Psoas muscle (tissue), 8 donors: ENCODE data around the gene ILF2. TPM values are rescaled to one million over a fixed set of nuclear protein-coding genes. Genes with fewer than 3 reads are reported as not detected.
A peak's percentile ranks its signal among the peaks of the same experiment; 100 is the strongest.

Experiments used
- ATAC-seq, 4 donors: fragments of 200-7000 bp; cut with Tn5 transposase; one replicate each; pipeline ENCODE4 v1.9.1; 2020; ENCODE audit warnings: moderate library complexity in 3 of 4, mild to moderate bottlenecking in 2 of 4
- DNase-seq, 2 donors: peaks; one replicate each; pipeline ENCODE4 v3.0.0-alpha.2; 2020
- H3K27ac ChIP-seq: fragments of 200-600 bp; one replicate; pipeline ENCODE4 v1.8.0; 2022
- H3K27me3 ChIP-seq, 3 donors: fragments of 200-600 bp in 1 of 3; one replicate each; pipeline versions ENCODE4 v1.6.1 to v1.8.0; 2013 to 2022; ENCODE audit warnings: low read length in 2 of 3, mild to moderate bottlenecking in 2 of 3, moderate library complexity in 1 of 3; ENCODE audit not compliant: insufficient read depth in 3 of 3
- H3K36me3 ChIP-seq, 2 donors: fragments of 200-600 bp in 1 of 2; one replicate each; pipeline versions ENCODE4 v1.6.1 to v1.8.0; 2013 to 2022; ENCODE audit warnings: low read depth in 1 of 2, mild to moderate bottlenecking in 1 of 2, moderate library complexity in 1 of 2; ENCODE audit not compliant: insufficient read depth in 1 of 2
- H3K4me1 ChIP-seq: fragments of 200-600 bp; one replicate; pipeline ENCODE4 v1.8.0; 2022
- H3K4me3 ChIP-seq: fragments of 200-600 bp; one replicate; pipeline ENCODE4 v1.8.0; 2022; ENCODE audit warnings: mild to moderate bottlenecking
- H3K9me3 ChIP-seq: fragments of 200-600 bp; one replicate; pipeline ENCODE4 v1.8.0; 2022
- WGBS, 3 donors: extraction: QIAGEN DNeasy Blood & Tissue Kit; methylation state at CpG; one replicate each; pipeline versions ENCODE4 v1.1.6 to v1.1.7; 2013; 5-methylcytosine and 5-hydroxymethylcytosine counted together
- intact Hi-C, 2 donors: fragments of 100-400 bp; cut with DNase I; formaldehyde crosslinking; loops; one replicate each; pipeline versions ENCODE4 v1.11.0 to v1.14.2; 2022
- polyA plus RNA-seq, 3 donors: library from polyadenylated mRNA; stranded (reverse); fragments of 200-250 nt; gene quantifications; one replicate each; pipeline ENCODE4 v1.2.3, GENCODE V29; 2013
- total RNA-seq, 4 donors: library from RNA; stranded (reverse); fragmentation: NEBNext Ultra II Directional in 2 of 4; extraction: Animal tissue kit (Norgen Biotek cat#: 25700) in 2 of 4; gene quantifications; one replicate each; pipeline versions ENCODE4 v1.2.1 to v1.2.4, GENCODE V29; 2021 to 2023
- TF ChIP-seq, protein P1 (sequence below): fragments of 200-600 bp; IDR thresholded peaks from one replicate; pipeline ENCODE4 v1.8.0; 2022; ENCODE audit warnings: antibody characterized with exemption
- donor health status: healthy with polysubstance abuse.
- donor health status: DM: no; HTN: no; CAD: no; lungs with moderate emphysema.
- donor health status: Bipolar disorder and iron deficiency.
- donor health status: healthy.
- donor health status: DM: yes; HTN: yes; CAD: no.
- donor health status: DM: no; HTN: no; CAD: no.
- donor health status: DM: no; HTN: no; CAD: no.
- donor health status: DM: yes; HTN: yes; CAD: no.

ILF2 gene
- total and polyA plus RNA-seq, 7 donors = 71.7 to 158 (median 99.2) TPM

DNA sequence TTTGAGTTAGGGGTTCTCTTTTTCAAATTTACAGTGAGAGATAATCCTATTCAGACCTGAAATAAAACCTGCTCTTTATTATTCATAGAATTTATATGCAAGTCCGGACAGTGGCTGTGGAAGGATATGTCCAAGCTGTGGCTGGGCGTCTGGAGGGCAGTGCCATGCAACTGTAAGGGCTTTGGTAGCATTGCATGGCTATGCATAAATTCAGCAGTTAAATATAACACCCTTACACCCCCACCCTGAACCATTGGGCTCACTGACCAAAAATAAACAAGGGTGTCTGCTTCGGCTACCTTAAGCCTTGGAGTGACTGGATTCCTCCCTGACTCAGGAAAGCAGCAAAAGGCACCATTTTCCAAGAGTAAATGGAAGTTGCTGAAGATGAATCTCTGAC is 31.5 kb downstream of the ILF2 start:
- Histone ChIP-seq H3K27ac (peak overlapping the region; percentile 100), H3K4me1 (peaks cover 81% of the 10 kb centered on the region), H3K36me3 (peaks cover 25 to 88% of the 10 kb centered on the region in 2 donors), H3K9me3 (no peaks in the 10 kb centered on the region), H3K27me3 (no peaks in the 10 kb centered on the region), H3K4me3 (peak overlapping the region; percentile 99)
- WGBS, 3 donors = 18 to 47% (median 29%) methylated on average over 3 of the region's 3 CpGs
- DNase-seq (peak in 1 of 2 donors; percentile 75), ATAC-seq (peak; percentile 81 to 90 (median 89))
- TF ChIP-seq, protein P1, sequence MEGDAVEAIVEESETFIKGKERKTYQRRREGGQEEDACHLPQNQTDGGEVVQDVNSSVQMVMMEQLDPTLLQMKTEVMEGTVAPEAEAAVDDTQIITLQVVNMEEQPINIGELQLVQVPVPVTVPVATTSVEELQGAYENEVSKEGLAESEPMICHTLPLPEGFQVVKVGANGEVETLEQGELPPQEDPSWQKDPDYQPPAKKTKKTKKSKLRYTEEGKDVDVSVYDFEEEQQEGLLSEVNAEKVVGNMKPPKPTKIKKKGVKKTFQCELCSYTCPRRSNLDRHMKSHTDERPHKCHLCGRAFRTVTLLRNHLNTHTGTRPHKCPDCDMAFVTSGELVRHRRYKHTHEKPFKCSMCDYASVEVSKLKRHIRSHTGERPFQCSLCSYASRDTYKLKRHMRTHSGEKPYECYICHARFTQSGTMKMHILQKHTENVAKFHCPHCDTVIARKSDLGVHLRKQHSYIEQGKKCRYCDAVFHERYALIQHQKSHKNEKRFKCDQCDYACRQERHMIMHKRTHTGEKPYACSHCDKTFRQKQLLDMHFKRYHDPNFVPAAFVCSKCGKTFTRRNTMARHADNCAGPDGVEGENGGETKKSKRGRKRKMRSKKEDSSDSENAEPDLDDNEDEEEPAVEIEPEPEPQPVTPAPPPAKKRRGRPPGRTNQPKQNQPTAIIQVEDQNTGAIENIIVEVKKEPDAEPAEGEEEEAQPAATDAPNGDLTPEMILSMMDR = no peak
- intact Hi-C loops = no loop called here

DNA sequence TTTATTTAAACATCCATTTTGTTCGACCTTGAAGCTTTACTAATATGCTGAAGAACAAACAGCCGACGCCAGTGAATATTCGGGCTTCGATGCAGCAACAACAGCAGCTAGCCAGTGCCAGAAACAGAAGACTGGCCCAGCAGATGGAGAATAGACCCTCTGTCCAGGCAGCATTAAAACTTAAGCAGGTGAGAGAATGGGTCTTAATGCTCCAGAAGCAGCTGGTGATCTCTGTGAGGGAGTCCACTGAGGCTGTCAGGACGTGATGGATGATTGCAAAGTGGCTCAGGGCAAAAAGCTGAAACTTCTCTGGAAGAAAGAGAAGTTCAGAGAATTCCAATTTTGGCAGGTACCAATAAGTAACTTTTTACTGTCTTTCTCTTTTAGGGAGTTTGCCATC is 32.5 kb downstream of the ILF2 start:
- Histone ChIP-seq H3K27ac (peak overlapping the region; percentile 100), H3K4me1 (peaks cover 72% of the 10 kb centered on the region), H3K4me3 (peak overlapping the region; percentile 99), H3K9me3 (no peaks in the 10 kb centered on the region), H3K27me3 (no peaks in the 10 kb centered on the region), H3K36me3 (peaks cover 22 to 78% of the 10 kb centered on the region in 2 donors)
- 21 to 47% (median 24%) methylated on average over 6 of the region's 6 CpGs for WGBS, 3 donors
- ATAC-seq (no peak), DNase-seq (no peak)
- intact Hi-C loops = no loop called here
- TF ChIP-seq, protein P1 = no peak

DNA sequence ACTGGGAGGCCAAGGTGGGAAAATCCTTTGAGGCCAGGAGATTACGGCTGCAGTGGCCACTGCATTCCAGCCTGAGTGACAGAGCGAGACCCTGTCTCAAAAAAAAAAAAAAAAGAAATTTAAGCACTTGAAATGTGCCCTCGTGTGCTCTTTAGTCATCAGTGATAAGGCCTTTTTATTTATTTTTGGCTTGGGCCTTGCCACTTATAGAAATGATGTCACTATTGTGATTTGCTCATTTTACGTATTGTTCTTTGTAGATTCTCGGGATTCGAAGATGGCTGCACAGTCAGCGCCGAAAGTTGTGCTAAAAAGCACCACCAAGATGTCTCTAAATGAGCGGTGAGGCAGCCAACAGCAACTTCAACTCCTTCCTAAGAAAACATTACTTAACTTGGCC is 34.5 kb downstream of the ILF2 start:
- ATAC-seq (no peak), DNase-seq (no peak)
- 66 to 87% (median 69%) methylated on average over 9 of the region's 9 CpGs for WGBS, 3 donors
- no peaks in the 10 kb centered on the region for H3K27me3 ChIP-seq
- H3K27ac ChIP-seq = peak overlapping the region; percentile 100
- peaks cover 15 to 68% of the 10 kb centered on the region in 2 donors for H3K36me3 ChIP-seq
- H3K4me3 ChIP-seq = peak overlapping the region; percentile 99
- intact Hi-C loops = no loop called here
- no peaks in the 10 kb centered on the region for H3K9me3 ChIP-seq
- TF ChIP-seq, protein P1 = no peak
- H3K4me1 ChIP-seq = peaks cover 65% of the 10 kb centered on the region

DNA sequence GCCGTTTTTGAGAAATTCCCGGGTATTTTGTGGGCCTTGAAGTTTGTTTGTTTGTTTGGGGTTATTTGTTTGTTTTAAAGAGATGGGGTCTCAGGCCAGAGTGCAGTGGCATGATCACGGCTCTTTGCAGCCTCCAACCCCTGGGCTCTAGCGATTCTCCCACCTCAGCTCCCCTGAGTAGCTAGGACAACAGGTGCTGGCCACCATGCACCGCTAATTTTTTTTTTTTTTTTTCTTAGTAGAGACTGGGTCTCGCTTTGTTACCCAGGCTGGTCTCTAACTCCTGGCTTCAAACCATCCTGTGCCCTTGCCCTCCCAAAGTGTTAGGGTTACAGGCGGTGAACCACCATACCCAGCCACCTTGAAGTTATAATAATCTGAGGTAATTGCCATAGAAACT is 34.9 kb downstream of the ILF2 start:
- no peak for ATAC-seq
- no peak for DNase-seq
- WGBS, 3 donors = 51 to 61% (median 54%) methylated on average over 7 of the region's 7 CpGs
- H3K36me3 ChIP-seq = peaks cover 11 to 68% of the 10 kb centered on the region in 2 donors
- no peaks in the 10 kb centered on the region for H3K9me3 ChIP-seq
- H3K27ac ChIP-seq = peak overlapping the region; percentile 100
- peaks cover 65% of the 10 kb centered on the region for H3K4me1 ChIP-seq
- intact Hi-C loops = no loop called here
- H3K4me3 ChIP-seq = peak overlapping the region; percentile 99
- TF ChIP-seq, protein P1 = no peak
- H3K27me3 ChIP-seq = no peaks in the 10 kb centered on the region
